ENCODE results near the gene GJC1. TPM values are rescaled to one million over a fixed set of nuclear protein-coding genes. Genes with fewer than 3 reads are reported as not detected.

The GJC1 gene
- total and polyA plus RNA-seq, 2 experiments from 2014 or later = 14.8 to 37.3 TPM

GRCh38 chr17:44770166-44770925, 59.7 kb downstream of the GJC1 start:
- Histone ChIP-seq H3K4me3 (no peak overlapping the region), H3K27me3 (no peaks in the 10 kb centered on the region), H3K4me1 (ENCODE audit: low read depth) (peaks cover 26% of the 10 kb centered on the region), H3K27ac (peak overlapping the region; percentile 15), H3K36me3 (no peaks in the 10 kb centered on the region), H3K9me3 (ENCODE audit: low read depth) (no peaks in the 10 kb centered on the region)
- DNase-seq (ENCODE audit: low read depth in 1 of 2, low spot score in 1 of 2) = no peak
- TF ChIP-seq CTCF (IDR thresholded peaks at IDR 0.05; ENCODE audit: low read depth, low read length) = no peak

GRCh38 chr17:44769647-44770084, 60.4 kb downstream of the GJC1 start:
- no peak overlapping the region for H3K4me3 ChIP-seq
- no peaks in the 10 kb centered on the region for H3K9me3 ChIP-seq (ENCODE audit: low read depth)
- DNase-seq (ENCODE audit: low read depth in 1 of 2, low spot score in 1 of 2) = no peak
- no peak for TF ChIP-seq CTCF (IDR thresholded peaks at IDR 0.05; ENCODE audit: low read depth, low read length)
- H3K27ac ChIP-seq = peak overlapping the region; percentile 15
- H3K4me1 ChIP-seq (ENCODE audit: low read depth) = peaks cover 26% of the 10 kb centered on the region
- H3K27me3 ChIP-seq = no peaks in the 10 kb centered on the region
- H3K36me3 ChIP-seq = no peaks in the 10 kb centered on the region

- H3K36me3 ChIP-seq = no peaks in the 10 kb centered on the region
- no peak overlapping the region for H3K4me3 ChIP-seq
- no peak for DNase-seq (ENCODE audit: low read depth in 1 of 2, low spot score in 1 of 2)
- H3K4me1 ChIP-seq (ENCODE audit: low read depth) = peaks cover 26% of the 10 kb centered on the region
- no peaks in the 10 kb centered on the region for H3K27me3 ChIP-seq
- no peaks in the 10 kb centered on the region for H3K9me3 ChIP-seq (ENCODE audit: low read depth)
- TF ChIP-seq CTCF (IDR thresholded peaks at IDR 0.05; ENCODE audit: low read depth, low read length) = no peak
- no peak overlapping the region for H3K27ac ChIP-seq
Observed at GRCh38 chr17:44769230-44769629, 60.9 kb downstream of the GJC1 start.

GRCh38 chr17:44768505-44769142, 61.5 kb downstream of the GJC1 start:
- Histone ChIP-seq H3K9me3 (ENCODE audit: low read depth) (no peaks in the 10 kb centered on the region), H3K36me3 (no peaks in the 10 kb centered on the region), H3K4me3 (no peak overlapping the region), H3K4me1 (ENCODE audit: low read depth) (peaks cover 26% of the 10 kb centered on the region), H3K27ac (no peak overlapping the region), H3K27me3 (no peaks in the 10 kb centered on the region)
- no peak for DNase-seq (ENCODE audit: low read depth in 1 of 2, low spot score in 1 of 2)
- TF ChIP-seq CTCF (IDR thresholded peaks at IDR 0.05; ENCODE audit: low read depth, low read length) = no peak

- Histone ChIP-seq H3K36me3 (no peaks in the 10 kb centered on the region), H3K27me3 (no peaks in the 10 kb centered on the region), H3K9me3 (ENCODE audit: low read depth) (no peaks in the 10 kb centered on the region), H3K4me1 (ENCODE audit: low read depth) (peaks cover 26% of the 10 kb centered on the region), H3K27ac (no peak overlapping the region), H3K4me3 (no peak overlapping the region)
- TF ChIP-seq CTCF (IDR thresholded peaks at IDR 0.05; ENCODE audit: low read depth, low read length) = no peak
- DNase-seq (ENCODE audit: low read depth in 1 of 2, low spot score in 1 of 2) = no peak
Observed at GRCh38 chr17:44767493-44767892, 62.6 kb downstream of the GJC1 start.
